HG02588 (cell line): ENCODE data around the gene MRM2.

Experiments used
- ATAC-seq: cut with Tn5 transposase; IDR thresholded peaks from one replicate; pipeline ENCODE4 v1.9.1; 2021; ENCODE audit warnings: mild to moderate bottlenecking, moderate library complexity; ENCODE audit not compliant: unreplicated experiment

Gene MRM2

DNA sequence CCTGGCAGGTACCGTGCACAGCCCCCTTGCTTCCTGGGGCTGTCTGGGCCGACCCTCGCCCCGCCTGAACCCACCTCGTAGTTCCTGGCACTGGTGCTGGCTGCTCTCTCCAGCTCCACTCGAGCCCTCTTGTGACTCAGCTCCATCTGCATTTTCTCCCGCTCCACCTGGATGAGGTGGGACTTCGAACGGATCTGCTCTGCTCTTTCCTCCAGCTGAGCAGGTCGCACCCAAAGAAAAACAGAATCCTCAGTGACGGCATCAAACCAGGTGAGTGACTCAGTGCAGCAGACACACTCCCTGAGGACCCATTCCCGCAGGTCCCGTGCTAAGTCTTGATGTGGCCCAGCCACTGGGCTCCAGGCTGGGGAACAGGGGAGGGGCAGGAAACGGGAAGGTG is 16.7 kb downstream of the MRM2 start:
- no peak for ATAC-seq

DNA sequence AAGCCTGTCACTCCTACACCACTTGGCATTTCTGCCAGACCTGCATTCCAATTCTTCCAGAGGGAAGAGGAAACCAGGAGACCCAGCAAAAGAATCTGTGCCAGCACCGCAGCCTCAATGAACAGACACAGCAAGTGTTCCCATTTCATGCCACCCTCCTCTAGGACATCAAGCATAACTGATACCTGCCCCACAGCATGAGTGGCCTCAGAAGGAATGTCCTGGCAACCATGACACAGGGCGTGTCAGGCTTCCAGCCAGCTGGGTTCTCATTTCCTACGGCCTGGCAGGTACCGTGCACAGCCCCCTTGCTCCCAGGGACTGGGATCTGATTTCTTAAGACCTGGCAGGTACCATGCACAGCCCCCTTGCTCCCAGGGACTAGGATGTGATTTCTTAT is 17.1 kb downstream of the MRM2 start:
- ATAC-seq, result no peak

DNA sequence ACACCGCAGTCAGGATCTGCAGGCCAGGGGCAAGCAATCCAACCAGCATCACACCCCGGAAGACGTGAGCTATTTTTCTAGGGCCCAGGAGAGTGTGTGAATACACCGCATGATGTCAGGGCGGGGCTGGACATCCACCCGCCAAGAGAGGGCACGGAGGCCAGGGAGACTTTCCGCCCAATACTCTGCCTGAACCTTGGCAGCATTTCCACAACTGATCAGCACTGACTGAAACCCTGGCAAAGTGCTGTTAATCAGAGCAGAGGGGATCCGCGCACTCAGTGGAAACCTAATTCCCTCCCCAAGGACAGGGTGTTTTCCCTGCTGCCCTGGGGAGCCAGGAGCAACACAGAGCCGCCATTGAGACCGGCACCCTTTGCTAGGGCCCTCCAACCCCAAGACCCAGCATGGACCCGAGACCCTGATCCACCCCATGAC is 17.5 kb downstream of the MRM2 start:
- ATAC-seq, result no peak

DNA sequence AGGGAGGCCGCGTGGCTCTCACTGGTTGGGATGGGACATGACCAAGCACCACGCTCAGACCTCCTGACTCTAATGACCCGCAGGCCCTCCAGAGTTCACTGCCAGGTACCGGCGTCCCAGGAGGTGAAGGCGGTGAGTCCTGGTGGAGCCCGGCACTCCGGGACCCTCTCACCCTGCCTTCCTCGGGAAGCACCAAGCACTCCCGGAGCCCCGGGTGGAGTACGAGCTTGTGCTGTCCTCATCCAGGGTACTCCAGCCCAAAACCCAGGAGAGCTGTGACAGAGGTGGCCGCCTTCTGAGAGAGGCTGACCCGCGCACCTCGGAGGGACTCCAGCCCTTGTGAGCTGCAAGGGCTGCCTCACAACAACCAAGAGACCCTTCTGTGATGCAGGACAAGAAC is 18.7 kb downstream of the MRM2 start:
- ATAC-seq, result no peak

DNA sequence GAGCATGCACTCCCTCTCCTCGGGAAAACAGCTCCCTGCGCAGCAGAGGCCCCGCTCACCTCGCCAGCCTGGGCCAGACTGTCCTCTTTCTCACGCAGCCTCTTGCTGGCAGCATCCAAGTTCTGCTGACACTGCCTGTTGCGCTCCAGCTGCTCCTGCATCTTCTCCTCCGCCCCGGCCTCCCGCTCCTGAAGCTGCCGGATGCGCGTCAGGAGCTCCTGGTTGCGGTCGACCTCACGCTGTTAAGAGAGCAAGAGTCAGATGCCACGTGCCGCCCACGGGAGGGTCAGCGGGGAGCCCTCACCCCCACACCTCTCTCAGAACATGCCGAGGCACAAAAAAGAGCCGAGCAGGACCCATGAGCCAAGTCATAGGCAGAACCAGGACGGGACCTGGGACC is 19.5 kb downstream of the MRM2 start:
- no peak for ATAC-seq

DNA sequence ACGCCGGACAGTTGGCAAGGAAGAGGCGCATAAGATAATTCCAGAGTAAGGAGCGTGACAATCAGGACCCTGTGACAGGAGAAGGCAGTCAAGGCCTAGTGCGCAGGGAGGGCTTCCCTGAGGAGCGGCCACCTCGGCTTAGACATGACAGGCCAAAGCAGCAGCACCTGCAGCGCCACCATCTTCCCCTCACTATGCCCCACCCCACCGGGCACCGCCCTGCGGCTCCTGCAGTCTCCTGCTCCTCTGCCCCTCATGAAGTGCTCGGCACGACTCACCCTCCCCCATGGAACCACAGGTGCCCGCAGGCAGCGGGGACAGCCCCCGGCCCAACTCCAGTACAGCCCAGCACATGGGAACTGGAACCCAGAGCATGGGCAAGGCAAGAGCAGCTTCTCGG is 21.1 kb downstream of the MRM2 start:
- no peak for ATAC-seq

DNA sequence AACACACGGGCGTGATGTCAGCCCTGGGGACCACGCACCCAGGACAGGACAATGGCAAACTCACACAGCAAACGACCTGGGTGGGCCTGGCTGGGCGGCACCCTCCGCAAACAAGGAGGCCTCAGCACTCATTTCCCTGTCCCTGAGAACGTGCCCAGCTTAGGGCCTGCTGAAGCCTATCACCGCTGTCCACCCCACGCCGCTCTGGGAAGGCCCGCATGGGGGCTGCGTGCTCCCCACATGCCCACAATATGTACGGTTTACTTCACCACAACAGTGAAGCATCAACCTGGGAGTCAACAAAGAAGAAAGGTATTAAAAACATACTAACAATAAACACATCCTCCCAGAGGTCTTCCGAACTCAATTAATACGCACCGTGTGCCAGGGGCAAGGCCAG is 21.5 kb downstream of the MRM2 start:
- no peak for ATAC-seq

DNA sequence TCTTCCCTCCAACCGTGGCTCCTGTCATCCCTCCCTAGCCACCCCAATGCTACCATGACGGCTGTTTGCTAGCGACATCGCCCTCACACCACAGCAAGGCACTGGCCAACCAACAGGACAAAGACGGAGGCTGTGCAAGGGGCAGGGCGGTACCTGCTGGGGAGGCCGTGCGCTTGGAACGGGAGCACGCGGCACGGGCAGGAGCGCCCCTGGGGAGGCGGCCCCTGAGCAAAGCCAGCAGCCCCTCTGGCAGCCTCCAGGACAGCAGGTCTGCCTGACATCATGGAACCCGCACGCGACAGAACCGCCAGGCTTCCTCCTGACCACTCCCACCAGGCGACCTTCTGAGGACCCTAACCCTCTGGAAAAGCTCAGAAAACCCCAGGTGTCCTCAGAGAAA is 22.0 kb downstream of the MRM2 start:
- ATAC-seq, result no peak

DNA sequence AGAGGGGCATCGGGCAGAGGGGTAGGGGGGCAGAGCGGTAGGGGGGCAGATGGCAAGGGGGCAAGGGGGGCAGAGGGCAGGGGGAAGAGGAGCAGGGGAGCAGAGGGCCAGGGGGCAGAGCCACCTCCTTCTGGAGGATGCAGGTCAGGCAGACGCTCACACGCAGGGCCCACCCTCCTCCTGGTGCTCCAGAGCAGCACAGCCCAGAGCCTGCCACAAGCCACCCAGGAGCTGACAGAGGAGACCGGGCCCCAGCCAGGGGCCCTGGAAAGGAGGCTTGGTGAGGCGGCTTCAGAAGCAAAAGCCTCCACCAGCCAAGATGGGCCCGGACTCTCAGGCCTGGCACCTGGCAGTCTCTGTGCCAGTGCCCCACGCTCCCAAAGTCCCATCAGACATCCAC is 22.4 kb downstream of the MRM2 start:
- no peak for ATAC-seq

DNA sequence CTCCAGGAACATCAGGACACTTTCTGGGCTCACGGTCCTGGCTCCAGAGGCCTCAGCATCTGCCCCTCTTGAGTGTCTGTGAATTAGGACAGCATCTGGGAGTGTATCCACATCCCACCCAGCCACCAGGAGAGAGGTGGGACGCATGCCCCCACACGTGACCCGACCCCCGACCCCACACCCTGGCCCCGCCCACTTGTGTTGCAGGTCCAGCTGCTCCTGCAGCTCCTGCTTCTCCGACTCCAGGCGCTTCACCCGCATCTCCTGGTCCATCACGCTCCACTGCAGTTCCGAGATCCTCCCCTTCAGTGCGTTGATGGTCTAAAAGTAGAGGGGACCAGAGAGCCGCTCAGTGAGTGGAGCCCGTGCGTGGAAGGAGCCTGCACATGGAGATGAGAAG is 22.9 kb downstream of the MRM2 start:
- no peak for ATAC-seq

DNA sequence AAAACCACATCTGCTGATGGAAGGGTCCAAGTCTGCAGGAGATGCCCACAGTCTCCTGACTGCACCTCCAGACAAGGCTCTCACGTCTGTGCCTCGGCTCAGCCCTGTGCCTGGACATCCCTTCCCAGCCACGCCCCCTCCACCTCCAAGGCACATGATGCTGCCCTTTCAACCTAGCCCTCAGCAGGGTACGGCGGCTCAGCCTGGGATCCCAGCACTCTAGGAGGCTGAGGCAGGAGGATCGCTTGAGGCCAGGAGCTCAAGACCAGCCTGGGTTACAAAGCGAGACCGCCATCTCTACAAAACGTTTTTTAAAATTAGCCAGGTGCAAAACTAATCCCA is 23.6 kb downstream of the MRM2 start:
- ATAC-seq, result no peak

DNA sequence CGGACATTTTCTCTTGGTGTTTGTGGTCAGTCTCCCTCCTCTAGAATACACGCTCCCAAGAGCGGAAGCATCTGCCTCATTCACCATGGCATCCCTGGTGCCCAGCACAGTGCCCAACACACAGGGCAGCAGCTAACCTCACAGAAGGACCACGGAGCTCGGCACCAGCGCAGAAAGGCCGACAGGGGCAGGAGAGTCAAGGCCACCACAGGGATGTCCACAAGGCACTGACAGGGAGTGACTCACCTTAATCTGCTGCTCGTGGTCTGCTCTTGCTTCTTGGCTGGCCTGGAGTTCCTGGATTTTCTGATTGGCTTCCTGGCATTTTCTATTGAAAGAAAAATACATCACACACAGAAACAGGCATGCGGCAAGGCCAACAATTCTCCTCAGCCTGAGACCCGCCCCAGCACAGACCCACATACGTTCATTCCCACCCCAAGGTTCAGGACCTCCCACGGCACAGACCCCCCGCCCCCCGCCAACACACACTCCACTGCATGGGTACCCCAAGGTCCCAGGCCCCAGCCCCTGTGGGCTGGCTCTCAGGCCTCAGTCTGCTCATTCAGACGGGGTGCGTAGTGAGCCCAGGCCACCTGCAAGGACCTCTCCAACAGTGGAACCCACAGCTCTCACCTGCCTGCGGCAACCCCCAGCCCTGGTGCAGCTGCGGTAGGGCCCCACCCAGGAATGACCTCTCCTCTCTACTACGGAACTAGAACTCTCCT is 24.1 kb downstream of the MRM2 start:
- ATAC-seq, result no peak

DNA sequence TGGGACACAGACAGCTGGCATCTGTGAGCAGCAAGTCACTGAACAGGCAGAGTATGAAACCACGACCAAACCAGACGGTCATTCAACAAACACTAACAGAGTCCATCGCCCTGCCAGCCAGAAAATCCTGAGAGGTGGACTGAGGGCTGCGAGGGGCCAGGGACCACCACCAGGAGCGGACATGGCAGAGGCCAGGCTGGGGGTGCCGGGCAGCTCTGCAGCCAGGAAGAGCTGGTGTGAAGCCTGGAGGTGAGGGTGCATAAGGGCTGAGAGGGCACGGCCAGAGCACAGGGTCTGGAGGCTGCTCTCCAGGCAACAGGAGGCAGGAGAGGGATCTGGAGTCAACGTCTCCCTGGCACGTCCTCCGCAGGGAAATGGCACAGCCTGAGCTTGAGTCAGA is 24.8 kb downstream of the MRM2 start:
- no peak for ATAC-seq

DNA sequence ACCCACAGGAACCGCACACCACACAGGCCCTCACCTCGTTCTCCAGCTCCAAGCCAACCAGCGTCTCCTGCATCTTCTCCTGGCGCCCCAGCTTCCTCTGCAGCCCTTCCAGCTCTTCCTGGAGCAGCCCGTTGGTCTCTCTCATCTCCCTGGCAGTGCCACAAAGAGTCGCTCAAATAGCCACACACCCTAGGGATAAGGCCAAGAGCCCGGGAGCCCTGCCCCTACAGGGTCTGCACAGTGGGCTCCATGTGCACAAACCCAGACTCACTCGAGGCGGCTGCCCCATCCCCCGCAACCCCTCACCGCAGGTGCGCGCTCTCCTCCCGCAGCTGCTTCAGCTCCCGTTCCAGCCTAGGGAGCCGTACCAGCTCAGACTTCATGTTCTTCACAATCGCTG is 26.2 kb downstream of the MRM2 start:
- no peak for ATAC-seq

DNA sequence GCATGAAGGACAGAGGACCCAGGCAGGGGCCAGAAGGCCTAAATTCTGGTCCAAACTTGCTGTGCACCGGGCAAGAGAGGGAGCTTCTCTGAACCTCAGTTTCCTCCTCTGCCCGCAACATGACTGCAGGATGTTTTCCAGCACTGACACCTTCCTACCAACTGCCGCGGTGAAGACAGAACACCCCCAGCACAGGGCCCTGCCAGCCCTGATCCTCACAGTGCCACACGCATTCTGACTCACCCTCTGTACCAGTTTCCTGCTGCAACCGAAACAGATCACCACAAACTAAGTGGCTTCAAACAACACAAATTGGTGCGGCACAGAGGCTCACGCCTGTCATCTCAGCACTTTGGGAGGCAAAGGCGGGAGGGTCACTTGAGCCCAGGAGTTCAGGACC is 27.4 kb downstream of the MRM2 start:
- no peak for ATAC-seq

DNA sequence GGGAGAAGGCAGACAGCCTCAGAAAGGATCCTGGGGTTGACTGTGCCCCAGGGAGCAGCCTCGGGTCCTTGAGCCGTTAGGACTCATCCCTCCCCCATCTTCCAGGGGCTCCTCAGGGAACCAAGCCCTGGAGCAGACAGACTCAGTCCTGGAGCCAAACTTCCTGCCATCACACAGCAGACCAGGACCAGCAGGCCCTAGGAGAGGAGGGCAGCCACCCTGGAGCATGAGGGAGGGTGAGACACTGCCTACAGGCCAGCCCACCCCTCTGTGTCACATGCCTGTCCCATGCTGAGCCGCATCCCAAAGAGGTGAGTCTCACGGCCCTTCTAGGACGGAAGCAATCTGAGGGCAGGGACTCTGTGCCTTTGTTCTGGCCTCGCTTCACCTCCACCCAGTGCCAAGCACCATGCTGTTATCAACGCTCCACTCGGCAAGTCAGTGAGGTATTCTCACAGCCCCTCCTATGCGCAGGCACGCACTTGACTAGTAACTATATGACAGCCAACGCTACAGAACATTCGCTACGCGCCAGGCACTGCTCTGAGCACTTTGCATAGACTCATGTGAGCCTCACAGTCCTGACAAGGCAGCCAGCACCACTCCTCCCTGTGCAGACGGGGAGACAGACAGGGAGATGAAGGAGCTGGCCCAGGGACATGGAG is 28.3 kb downstream of the MRM2 start:
- no peak for ATAC-seq

DNA sequence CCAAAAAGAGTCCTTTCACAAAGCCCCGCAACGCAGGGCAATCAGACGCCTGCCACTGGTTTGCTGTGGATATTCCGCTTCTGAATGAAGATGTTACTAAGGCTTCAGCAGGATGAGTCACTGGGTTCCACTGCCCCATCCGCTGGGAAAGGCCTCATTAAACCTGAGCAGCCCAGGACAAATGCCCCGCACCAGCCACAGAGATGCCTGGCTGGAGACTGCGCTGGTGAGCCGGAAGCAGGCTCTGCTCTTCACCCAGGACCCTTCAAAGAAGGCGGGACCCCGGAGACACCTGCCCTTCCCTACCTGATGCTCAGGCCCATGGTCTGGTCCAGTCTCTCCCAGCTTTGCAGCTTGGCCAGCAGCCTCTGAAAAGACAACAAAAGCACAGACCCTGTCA is 29.1 kb downstream of the MRM2 start:
- ATAC-seq, result no peak

DNA sequence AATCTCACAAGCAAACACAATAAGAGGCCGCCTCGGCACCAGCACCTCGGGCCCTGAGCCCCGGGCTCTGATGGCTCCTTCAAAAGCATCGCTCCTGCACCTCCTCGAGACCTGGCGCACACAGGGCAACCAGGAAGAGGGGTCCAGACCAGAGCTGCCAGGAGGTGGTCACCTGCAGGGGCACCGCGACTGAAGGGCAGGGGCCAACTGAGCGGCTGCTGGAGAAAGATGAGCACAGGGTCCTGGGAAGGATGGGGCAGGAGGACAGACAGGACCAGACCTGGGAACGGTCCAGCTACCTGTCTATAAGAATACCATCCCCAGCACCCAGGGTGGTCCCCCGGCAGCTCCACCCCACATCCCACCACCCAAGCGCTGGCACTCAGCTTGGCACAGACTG is 30.1 kb downstream of the MRM2 start:
- ATAC-seq, result no peak

DNA sequence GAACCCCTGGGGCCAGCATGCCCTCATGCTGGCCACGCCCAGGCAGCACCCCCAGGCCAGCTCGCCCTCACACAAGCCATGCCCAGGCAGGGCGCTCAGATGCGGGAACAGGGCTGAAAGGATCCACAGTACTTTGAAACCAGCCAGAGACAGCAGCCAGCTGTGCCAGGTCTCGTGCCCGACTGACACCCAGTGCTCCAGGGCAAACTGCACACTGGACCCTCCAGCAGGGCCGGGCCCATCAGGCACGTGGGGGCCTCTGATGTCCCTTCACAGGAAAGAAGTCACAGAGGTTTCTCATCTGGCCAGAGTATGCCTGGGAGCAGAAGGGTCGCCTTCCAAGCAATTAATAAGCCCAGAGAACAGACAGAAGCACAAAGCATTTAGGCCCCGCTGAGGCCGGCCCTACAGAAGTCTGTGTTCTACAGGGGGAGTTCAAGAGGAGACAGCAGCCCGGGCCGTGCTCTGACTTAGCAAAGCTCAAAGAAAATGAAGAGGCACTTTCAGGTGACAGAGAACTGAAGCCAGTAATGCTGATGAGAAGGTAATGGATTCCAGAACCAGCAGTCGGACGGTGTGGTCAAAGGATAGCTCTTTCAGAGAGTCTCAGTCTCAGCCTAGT is 30.6 kb downstream of the MRM2 start:
- no peak for ATAC-seq

DNA sequence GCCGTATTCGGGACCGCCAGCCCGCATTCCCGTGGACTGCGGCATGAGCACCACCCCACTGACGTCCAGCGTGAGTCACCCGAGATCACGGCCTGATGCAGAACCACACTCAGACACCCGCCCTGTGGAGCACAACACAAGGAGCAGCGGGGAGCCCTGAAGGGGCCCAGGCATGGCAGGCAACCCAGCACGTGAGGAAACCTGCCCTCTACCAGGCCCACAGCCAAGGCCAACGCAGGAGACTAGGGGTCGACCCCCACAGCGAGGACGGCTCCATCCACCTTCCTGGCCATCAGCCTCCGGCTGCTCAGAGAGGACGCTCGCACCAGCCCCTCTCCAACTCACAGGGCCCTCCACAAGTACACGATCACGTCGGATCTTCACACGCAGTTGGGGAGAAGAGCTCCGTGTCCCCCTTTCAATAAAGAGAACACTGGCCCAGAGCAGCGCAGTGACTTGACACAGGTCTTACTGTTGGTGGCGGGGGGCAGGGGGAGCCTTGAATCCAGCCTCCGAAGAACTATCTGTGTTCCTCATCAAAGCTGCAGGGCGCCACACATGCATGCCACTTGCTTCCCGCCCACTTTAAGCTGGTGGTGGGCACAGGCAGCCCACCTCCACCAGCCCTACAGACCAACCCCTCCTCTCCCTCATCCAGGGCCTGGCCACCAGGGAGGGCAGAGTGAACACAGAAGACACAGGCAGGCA is 31.3 kb downstream of the MRM2 start:
- no peak for ATAC-seq

DNA sequence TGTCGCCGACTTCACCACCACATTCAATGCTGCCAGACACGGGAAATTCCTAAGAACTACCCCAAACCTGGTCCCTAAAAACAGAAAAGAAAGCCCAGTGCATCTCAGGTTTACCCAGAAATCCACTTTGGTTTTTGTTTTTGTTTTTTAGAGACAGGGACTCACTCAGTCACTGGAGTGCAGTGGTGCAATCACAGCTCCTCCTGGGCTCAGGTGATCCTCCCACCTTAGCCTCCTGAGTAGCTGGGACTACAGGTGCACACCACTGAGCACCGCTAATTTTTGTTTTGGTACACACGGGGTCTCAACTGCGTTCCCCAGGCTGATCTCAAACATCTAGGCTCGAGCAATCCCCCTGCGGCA is 32.1 kb downstream of the MRM2 start:
- no peak for ATAC-seq
